ENCODE results near the gene RGR. TPM values are rescaled to one million over a fixed set of nuclear protein-coding genes. Genes with fewer than 3 reads are reported as not detected.

RGR gene
- total RNA-seq, 1 experiment from 2014 or later = not detected

DNA sequence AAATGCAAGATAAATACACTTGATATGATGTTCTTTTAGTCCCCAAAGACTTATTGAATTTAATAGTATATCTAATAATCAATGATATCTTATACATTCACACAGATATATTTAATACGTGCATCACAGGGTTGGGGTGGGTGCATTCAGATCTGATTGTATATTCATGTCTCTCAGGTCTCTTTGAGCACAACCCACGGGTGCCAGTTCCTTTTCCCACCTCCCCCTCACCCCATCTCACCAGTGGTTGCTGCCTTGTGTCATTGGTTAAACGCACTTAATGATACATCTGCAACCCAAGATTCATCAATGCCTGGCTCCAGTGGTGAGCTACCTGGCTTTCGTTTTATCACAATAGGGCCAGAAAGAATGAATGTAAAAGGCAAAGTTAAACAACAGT, 9.8 kb upstream of the RGR start:
- POLR2A ChIA-PET = no interaction called here
- H3K4me1 Mint-ChIP-seq (ENCODE audit: low read depth, unreplicated experiment) = no peaks in the 10 kb centered on the region
- H3K9me3 Mint-ChIP-seq (ENCODE audit: unreplicated experiment) = no peaks in the 10 kb centered on the region
- H3K27me3 Mint-ChIP-seq (ENCODE audit: insufficient read depth, unreplicated experiment) = peaks cover 5% of the 10 kb centered on the region
- H3K36me3 Mint-ChIP-seq (ENCODE audit: insufficient read depth, unreplicated experiment) = no peaks in the 10 kb centered on the region
- H3K9me3 ChIP-seq = no peaks in the 10 kb centered on the region
- H3K27me3 ChIP-seq (replicated peaks; ENCODE audit: control insufficient read depth, insufficient read depth, low read length) = no peaks in the 10 kb centered on the region
- TF ChIP-seq, protein P1, sequence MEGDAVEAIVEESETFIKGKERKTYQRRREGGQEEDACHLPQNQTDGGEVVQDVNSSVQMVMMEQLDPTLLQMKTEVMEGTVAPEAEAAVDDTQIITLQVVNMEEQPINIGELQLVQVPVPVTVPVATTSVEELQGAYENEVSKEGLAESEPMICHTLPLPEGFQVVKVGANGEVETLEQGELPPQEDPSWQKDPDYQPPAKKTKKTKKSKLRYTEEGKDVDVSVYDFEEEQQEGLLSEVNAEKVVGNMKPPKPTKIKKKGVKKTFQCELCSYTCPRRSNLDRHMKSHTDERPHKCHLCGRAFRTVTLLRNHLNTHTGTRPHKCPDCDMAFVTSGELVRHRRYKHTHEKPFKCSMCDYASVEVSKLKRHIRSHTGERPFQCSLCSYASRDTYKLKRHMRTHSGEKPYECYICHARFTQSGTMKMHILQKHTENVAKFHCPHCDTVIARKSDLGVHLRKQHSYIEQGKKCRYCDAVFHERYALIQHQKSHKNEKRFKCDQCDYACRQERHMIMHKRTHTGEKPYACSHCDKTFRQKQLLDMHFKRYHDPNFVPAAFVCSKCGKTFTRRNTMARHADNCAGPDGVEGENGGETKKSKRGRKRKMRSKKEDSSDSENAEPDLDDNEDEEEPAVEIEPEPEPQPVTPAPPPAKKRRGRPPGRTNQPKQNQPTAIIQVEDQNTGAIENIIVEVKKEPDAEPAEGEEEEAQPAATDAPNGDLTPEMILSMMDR (IDR thresholded peaks at IDR 0.05; ENCODE audit: insufficient read depth in 1 of 2, low read depth in 1 of 2, low read length in 1 of 2, severe bottlenecking in 1 of 2, unreplicated experiment in 1 of 2) = no peak
- intact Hi-C loops (cut with micrococcal nuclease; ENCODE audit: unreplicated experiment) = no loop called here
- no peak overlapping the region for H3K4me3 ChIP-seq (ENCODE audit: low read depth, low read length)
- DNase-seq = no peak
- H3K36me3 ChIP-seq (ENCODE audit: control insufficient read depth, insufficient read depth, low read length) = no peaks in the 10 kb centered on the region
- H3K4me1 ChIP-seq = no peaks in the 10 kb centered on the region
- H3K4me3 Mint-ChIP-seq (ENCODE audit: unreplicated experiment) = no peak overlapping the region
- H3K27ac Mint-ChIP-seq (ENCODE audit: unreplicated experiment) = no peak overlapping the region
- BruUV-seq (replicated peaks) = no TSS peak
- CTCF ChIA-PET = no interaction called here

DNA sequence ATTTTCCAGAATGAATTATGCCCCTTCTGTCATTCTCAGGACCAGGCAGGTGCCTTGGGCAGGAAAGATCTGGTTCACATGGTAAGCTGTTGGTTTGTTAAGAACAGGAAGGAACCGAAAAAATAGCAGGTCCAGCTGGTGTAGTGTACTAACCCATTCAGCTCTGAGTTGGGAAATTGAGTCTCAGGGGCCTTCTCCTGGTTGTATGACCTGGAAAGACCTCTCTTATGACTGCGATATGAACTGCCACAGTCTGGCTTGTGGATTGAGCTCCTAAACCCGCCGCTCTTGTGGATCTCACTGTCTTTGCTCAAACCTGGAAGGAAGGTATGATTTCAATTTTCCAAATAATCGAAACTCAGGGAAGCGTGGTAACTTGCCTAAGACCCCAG, 8.1 kb upstream of the RGR start:
- H3K27ac Mint-ChIP-seq (ENCODE audit: unreplicated experiment) = no peak overlapping the region
- no TSS peak for BruUV-seq (replicated peaks)
- H3K4me3 Mint-ChIP-seq (ENCODE audit: unreplicated experiment) = no peak overlapping the region
- H3K9me3 Mint-ChIP-seq (ENCODE audit: unreplicated experiment) = no peaks in the 10 kb centered on the region
- ChIA-PET CTCF (interaction anchor here (0.6 kb wide), 1 partner anchor 1751 kb away, joined by 4 read pairs; no protein-coding TSS in a partner anchor), POLR2A (no interaction called here)
- intact Hi-C loops (cut with micrococcal nuclease; ENCODE audit: unreplicated experiment) = no loop called here
- Histone ChIP-seq H3K9me3 (no peaks in the 10 kb centered on the region), H3K4me1 (no peaks in the 10 kb centered on the region), H3K27me3 (replicated peaks; ENCODE audit: control insufficient read depth, insufficient read depth, low read length) (no peaks in the 10 kb centered on the region), H3K36me3 (ENCODE audit: control insufficient read depth, insufficient read depth, low read length) (no peaks in the 10 kb centered on the region), H3K4me3 (ENCODE audit: low read depth, low read length) (no peak overlapping the region)
- H3K4me1 Mint-ChIP-seq (ENCODE audit: low read depth, unreplicated experiment) = no peaks in the 10 kb centered on the region
- H3K36me3 Mint-ChIP-seq (ENCODE audit: insufficient read depth, unreplicated experiment) = no peaks in the 10 kb centered on the region
- peaks cover 9% of the 10 kb centered on the region for H3K27me3 Mint-ChIP-seq (ENCODE audit: insufficient read depth, unreplicated experiment)
- TF ChIP-seq, protein P1 (IDR thresholded peaks at IDR 0.05; ENCODE audit: insufficient read depth in 1 of 2, low read depth in 1 of 2, low read length in 1 of 2, severe bottlenecking in 1 of 2, unreplicated experiment in 1 of 2) = no peak
- DNase-seq = no peak

DNA sequence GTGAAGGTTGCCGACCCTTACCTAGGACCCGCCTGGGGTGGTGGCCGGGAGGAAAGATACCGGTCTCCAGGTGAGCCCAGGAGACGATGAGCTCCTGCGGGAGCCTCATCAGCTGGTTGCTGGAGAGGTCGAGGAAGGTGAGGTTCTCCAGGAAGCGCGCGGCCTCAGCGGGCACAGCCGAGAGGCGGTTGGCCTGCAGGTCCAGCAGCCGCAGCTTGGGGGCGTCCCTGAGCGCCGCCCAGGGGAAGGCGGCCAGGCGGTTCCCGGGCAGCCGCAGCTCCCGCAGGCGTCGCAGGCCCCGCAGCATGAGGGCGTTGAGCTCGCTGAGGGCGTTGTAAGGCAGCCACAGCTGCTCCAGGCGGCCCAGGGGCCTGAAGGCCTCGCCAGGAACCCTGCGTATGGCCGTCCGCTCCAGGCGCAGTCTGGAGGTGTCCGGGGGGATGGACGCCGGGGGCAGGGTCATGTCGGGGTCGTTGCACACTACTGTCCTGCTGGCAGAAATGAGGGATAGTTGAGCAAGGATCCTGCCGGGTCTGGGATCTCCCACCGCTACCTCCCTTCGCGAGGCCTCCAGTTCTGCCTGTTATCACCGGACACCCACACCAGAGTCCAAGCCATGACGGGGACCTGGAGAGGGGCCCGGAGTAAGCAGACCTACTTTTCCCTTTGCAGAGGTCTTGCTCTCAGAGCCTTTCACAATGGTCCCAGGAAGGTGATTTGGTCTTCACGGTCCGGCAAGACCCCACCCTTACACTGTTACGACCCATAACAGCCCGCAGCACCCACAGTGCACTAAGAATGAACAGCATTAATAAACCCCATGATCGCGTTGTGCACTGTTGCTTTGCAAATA, 7.4 kb upstream of the RGR start:
- no peaks in the 10 kb centered on the region for H3K36me3 ChIP-seq (ENCODE audit: control insufficient read depth, insufficient read depth, low read length)
- H3K4me3 Mint-ChIP-seq (ENCODE audit: unreplicated experiment) = no peak overlapping the region
- ChIA-PET CTCF (interaction anchor here (0.6 kb wide), 1 partner anchor 1751 kb away, joined by 4 read pairs; no protein-coding TSS in a partner anchor), POLR2A (no interaction called here)
- no peaks in the 10 kb centered on the region for H3K4me1 Mint-ChIP-seq (ENCODE audit: low read depth, unreplicated experiment)
- no peak overlapping the region for H3K4me3 ChIP-seq (ENCODE audit: low read depth, low read length)
- H3K27ac Mint-ChIP-seq (ENCODE audit: unreplicated experiment) = no peak overlapping the region
- H3K9me3 Mint-ChIP-seq (ENCODE audit: unreplicated experiment) = no peaks in the 10 kb centered on the region
- peaks cover 9% of the 10 kb centered on the region for H3K27me3 Mint-ChIP-seq (ENCODE audit: insufficient read depth, unreplicated experiment)
- intact Hi-C loops (cut with micrococcal nuclease; ENCODE audit: unreplicated experiment) = no loop called here
- no TSS peak for BruUV-seq (replicated peaks)
- no peaks in the 10 kb centered on the region for H3K4me1 ChIP-seq
- H3K36me3 Mint-ChIP-seq (ENCODE audit: insufficient read depth, unreplicated experiment) = no peaks in the 10 kb centered on the region
- TF ChIP-seq, protein P1 (IDR thresholded peaks at IDR 0.05; ENCODE audit: insufficient read depth in 1 of 2, low read depth in 1 of 2, low read length in 1 of 2, severe bottlenecking in 1 of 2, unreplicated experiment in 1 of 2) = peak in 1 of 2 experiments; percentile 13
- no peaks in the 10 kb centered on the region for H3K27me3 ChIP-seq (replicated peaks; ENCODE audit: control insufficient read depth, insufficient read depth, low read length)
- H3K9me3 ChIP-seq = no peaks in the 10 kb centered on the region
- no peak for DNase-seq
